ENCODE results near the gene ATCAY.

DNA sequence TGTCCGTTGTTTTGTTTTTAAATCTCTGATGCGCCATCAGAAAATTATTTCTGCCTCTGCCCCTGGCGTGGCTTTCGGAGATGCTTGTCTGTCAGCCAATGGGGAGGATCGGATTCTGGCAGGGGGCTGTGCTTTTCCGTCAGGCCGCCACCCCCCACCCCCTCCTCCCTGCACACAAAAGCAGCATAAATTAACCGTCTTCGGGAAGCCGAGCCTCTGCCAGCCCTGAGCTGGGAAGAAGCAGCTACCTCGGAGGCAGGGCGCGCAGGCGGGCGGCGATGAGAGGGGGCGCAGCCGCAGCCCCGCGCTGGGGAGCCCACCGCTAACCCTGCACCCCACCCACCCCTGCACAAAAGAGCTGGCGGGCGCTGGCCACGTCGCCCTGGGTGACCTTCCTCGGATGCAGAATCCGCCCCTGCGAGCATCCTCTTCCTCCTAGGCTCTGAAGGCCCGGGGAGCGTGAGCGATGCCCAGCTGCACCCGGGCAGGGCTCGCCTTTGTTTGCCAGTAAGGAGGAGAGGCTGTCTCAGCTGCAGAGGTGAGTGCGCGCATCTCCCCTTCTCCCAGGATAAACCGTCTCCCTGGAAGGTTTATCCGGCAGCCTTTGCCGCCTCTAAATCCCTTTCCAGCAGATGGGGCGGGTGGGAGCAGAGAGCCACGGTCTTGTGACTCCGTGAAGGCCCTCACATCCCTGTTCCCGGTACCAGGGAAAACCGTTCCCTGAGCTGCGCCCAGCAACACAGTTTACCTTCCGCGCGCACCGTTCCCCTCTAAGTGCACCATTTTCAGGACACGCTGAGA, at the start of gene ATCAY:
- no peak for TF ChIP-seq MTF1 (CRISPR knock-in tag; IDR thresholded peaks at IDR 0.05)
- TF ChIP-seq BHLHE40 (IDR thresholded peaks at IDR 0.05; ENCODE audit: low read length), result no peak
- no peak for TF ChIP-seq SMC3 (IDR thresholded peaks at IDR 0.05; ENCODE audit: low read length)
- no peak for TF ChIP-seq ZFP62 (CRISPR knock-in tag; IDR thresholded peaks at IDR 0.05)
- TF ChIP-seq CHD4 (IDR thresholded peaks at IDR 0.05; ENCODE audit: borderline replicate concordance, low read length), result no peak
- TF ChIP-seq, protein P1, sequence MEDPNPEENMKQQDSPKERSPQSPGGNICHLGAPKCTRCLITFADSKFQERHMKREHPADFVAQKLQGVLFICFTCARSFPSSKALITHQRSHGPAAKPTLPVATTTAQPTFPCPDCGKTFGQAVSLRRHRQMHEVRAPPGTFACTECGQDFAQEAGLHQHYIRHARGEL (CRISPR knock-in tag; IDR thresholded peaks at IDR 0.05), result no peak
